NCI-H2029 treated with DMSO at 0.1 percent for 48 hours (cell line): ENCODE data around the gene IL6R.

Source experiments
- DNase-seq: peaks from one replicate; lab custom pipeline; 2025; lab: John Stamatoyannopoulos, UW

The IL6R gene

GRCh38 chr1:154517661-154518060 is 112.5 kb downstream of the IL6R start:
- no peak for DNase-seq
